Right lobe of liver (tissue), 4 donors: ENCODE results near the gene CCDC89.

Experiments
- CTCF ChIP-seq, 4 donors: fragments of 200-600 bp in 3 of 4; fragments of 450-650 bp in 1 of 4; IDR thresholded peaks; one replicate each; pipeline versions ENCODE4 v1.5.1 to v1.8.0; 2016 to 2022; ENCODE audit warnings: antibody characterized with exemption in 4 of 4, mild to moderate bottlenecking in 2 of 4
- POLR2A ChIP-seq: fragments of 450-650 bp; IDR thresholded peaks from one replicate; pipeline ENCODE4 v1.6.1; 2017; ENCODE audit warnings: antibody characterized with exemption, mild to moderate bottlenecking
- donor health status: DM: no; HTN: no; CAD: no.
- donor health status: DM: no; HTN: no; CAD: no.
- donor health status: DM: no; HTN: yes; CAD: no.

GRCh38 chr11:85651118-85651517 lies 34.9 kb downstream of the CCDC89 start:
- TF ChIP-seq CTCF (IDR thresholded peaks at IDR 0.05): no peak
- no peak for TF ChIP-seq POLR2A
